CD1c-positive myeloid dendritic cell (primary cell): ENCODE measurements around the gene PALLD.

Source experiments
- DNase-seq: peaks from one replicate; pipeline ENCODE4 v3.0.0-alpha.2; 2016; ENCODE audit errors: extremely low spot score

PALLD gene

GRCh38 chr4:168732714-168733113 lies 235.9 kb downstream of the PALLD start:
- DNase-seq, result no peak

GRCh38 chr4:168734703-168735678 lies 238.1 kb downstream of the PALLD start:
- DNase-seq, result no peak

- DNase-seq, result no peak
Measured at GRCh38 chr4:168735735-168736134, 238.9 kb downstream of the PALLD start.

- DNase-seq, result no peak
Measured at GRCh38 chr4:168736860-168737805, 240.3 kb downstream of the PALLD start.

- no peak for DNase-seq
Measured at GRCh38 chr4:168737806-168738172, 240.9 kb downstream of the PALLD start.

GRCh38 chr4:168739886-168740285 lies 243.0 kb downstream of the PALLD start:
- peak; percentile 69 for DNase-seq

GRCh38 chr4:168740691-168741090 lies 243.8 kb downstream of the PALLD start:
- no peak for DNase-seq

GRCh38 chr4:168741281-168742173 lies 244.7 kb downstream of the PALLD start:
- DNase-seq, result peak; percentile 88

- DNase-seq, result no peak
Measured at GRCh38 chr4:168743131-168743530, 246.3 kb downstream of the PALLD start.

GRCh38 chr4:168743601-168744000 lies 246.7 kb downstream of the PALLD start:
- DNase-seq, result no peak

- DNase-seq, result no peak
Measured at GRCh38 chr4:168744021-168744420, 247.2 kb downstream of the PALLD start.

GRCh38 chr4:168748807-168749206 lies 252.0 kb downstream of the PALLD start:
- no peak for DNase-seq

- DNase-seq, result no peak
Measured at GRCh38 chr4:168751263-168752225, 254.7 kb downstream of the PALLD start.

GRCh38 chr4:168755598-168756477 lies 259.0 kb downstream of the PALLD start:
- no peak for DNase-seq

- no peak for DNase-seq
Measured at GRCh38 chr4:168757500-168757899, 260.6 kb downstream of the PALLD start.

- DNase-seq, result no peak
Measured at GRCh38 chr4:168758351-168758876, 261.6 kb downstream of the PALLD start.

- DNase-seq, result peak; percentile 53
Measured at GRCh38 chr4:168759321-168759720, 262.5 kb downstream of the PALLD start.

- DNase-seq, result peak; percentile 80
Measured at GRCh38 chr4:168759959-168760527, 263.2 kb downstream of the PALLD start.

GRCh38 chr4:168761066-168761465 lies 264.2 kb downstream of the PALLD start:
- no peak for DNase-seq
